ENCODE data around the gene SAMD4B.

SAMD4B gene

DNA sequence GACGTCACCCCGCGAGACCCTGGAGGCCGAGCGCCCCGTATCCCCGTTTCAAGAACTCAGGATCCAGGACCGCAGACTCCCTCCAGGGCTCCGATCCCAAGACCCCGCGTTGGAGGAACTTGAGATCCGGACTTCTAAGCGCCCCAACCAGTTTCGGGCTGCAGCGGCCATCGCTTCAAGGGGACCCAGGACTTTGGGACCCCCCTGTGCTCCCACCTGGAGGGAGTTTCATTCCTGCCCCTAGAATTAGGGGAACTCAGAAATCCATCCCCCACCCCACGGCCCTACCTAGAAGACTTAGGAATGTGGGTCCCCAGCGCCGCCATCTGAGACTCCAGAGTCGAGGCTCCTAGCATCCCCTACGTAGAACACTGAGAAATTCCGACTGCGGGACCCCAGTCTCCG, 70.6 kb downstream of the SAMD4B start:
- in situ Hi-C loops (cut with HindIII; ENCODE audit: low pct_ligation_motif_present, low pct_unique_long_range_greater_than_20kb, low sequenced_read_pairs) = no loop called here
- no peak for DNase-seq

- no peak for DNase-seq
- in situ Hi-C loops (cut with HindIII; ENCODE audit: low pct_ligation_motif_present, low pct_unique_long_range_greater_than_20kb, low sequenced_read_pairs) = no loop called here
Measured at GRCh38 chr19:39413272-39413910, 71.2 kb downstream of the SAMD4B start.

DNA sequence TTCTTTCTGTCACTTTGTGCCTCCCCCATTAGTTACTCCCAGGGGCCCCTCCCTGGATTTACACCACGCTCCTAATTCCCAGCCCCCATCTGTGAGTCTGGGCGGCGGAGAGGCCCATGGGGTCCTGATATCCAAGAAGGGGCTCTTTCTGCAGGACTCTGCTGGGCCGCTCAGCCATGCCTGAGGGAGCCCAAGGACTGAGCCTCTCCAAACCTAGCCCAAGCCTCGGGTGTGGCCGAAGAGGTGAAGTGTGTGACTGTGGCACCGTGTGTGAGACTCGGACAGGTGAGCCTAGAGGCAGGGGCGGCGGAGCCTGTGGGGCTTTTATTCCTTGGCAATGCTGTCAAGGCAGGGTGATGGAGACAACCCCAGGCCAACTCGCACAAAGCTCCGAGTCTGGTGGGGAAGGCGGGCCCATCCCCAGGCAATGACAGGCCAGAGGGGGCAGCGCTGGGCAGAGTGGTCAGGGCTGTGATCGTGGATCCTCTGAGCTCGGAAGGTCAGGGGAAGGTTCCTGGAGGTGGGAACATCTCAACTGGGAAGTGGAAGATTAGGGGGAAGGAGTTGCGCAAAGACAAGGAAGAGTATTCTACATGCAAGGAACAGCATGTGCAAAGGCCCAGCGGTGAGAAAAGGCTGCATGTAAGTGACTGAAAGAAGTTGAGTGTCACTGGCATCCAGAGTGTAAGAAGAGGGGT, 71.8 kb downstream of the SAMD4B start:
- in situ Hi-C loops (cut with HindIII; ENCODE audit: low pct_ligation_motif_present, low pct_unique_long_range_greater_than_20kb, low sequenced_read_pairs) = no loop called here
- DNase-seq = no peak

GRCh38 chr19:39415111-39416046, 73.2 kb downstream of the SAMD4B start:
- in situ Hi-C loops (cut with HindIII; ENCODE audit: low pct_ligation_motif_present, low pct_unique_long_range_greater_than_20kb, low sequenced_read_pairs) = no loop called here
- DNase-seq = no peak

- in situ Hi-C loops (cut with HindIII; ENCODE audit: low pct_ligation_motif_present, low pct_unique_long_range_greater_than_20kb, low sequenced_read_pairs) = no loop called here
- DNase-seq = no peak
Measured at GRCh38 chr19:39416152-39417120, 74.2 kb downstream of the SAMD4B start.

DNA sequence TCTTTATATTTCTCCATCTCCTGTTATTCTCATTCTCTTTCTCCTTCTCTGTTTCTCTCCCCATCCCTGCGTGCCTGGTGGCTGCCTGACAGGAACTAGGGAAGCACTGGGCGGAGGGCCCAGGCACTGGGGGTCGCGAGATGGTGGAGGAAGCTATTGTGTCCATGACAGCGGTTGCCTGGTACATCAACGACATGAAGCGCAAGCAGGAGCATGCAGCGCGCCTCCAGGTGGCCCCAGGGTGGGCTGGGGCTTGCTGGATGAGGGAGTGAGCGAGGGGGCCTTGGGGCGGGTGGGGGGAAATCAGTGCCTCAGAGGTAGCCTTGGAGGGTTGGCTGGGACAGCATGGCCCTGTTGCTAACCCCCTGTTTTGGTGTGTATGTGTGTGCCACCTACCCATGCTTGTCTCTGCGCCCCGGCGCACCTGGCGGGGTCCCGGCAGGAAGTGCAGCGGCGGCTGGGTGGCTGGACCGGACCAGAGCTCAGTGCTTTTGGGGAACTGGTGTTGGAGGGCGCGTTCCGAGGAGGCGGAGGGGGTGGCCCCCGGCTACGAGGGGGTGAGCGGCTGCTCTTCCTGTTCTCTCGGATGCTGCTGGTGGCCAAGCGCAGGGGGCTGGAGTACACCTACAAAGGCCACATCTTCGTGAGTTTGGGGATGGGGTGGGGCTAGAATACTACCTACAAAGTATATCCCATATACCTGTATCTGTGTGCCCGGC, 75.4 kb downstream of the SAMD4B start:
- DNase-seq = no peak
- in situ Hi-C loops (cut with HindIII; ENCODE audit: low pct_ligation_motif_present, low pct_unique_long_range_greater_than_20kb, low sequenced_read_pairs) = no loop called here

- in situ Hi-C loops (cut with HindIII; ENCODE audit: low pct_ligation_motif_present, low pct_unique_long_range_greater_than_20kb, low sequenced_read_pairs) = no loop called here
- DNase-seq = no peak
Measured at GRCh38 chr19:39419003-39419402, 76.8 kb downstream of the SAMD4B start.

DNA sequence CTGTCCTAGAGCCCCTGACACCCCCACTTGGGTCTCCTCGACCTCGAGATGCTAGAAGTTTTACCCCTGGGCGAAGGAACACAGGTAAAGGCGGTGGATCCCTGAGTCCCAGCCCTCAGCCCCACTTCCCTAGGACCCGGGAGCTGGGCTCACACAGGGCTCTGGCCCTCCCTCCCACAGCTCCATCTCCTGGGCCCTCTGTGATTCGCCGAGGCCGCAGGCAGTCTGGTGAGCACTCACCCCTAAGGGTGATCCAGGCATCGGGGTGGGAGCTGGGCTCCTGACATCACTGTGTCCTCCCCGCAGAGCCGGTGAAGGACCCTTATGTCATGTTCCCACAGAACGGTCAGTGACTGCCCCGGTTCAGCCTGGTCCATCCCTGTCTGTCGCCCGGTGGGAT, 78.5 kb downstream of the SAMD4B start:
- no peak for DNase-seq
- in situ Hi-C loops (cut with HindIII; ENCODE audit: low pct_ligation_motif_present, low pct_unique_long_range_greater_than_20kb, low sequenced_read_pairs) = no loop called here

DNA sequence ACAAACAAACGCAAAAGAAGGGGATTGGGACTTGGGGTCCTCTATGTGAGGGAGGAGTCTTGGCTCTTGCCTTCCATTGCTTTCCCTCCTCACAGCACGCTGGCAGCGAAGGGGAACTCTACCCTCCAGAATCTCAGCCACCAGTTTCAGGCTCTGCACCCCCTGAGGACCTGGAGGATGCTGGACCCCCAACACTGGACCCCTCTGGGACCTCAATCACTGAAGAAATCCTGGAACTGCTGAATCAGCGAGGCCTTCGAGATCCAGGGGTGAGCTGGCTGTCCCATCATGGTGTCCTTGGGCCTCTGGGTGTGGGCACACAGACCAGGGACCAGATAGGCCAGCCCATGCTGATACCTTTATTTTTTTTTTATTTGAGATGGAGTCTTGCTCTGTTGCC, 79.8 kb downstream of the SAMD4B start:
- in situ Hi-C loops (cut with HindIII; ENCODE audit: low pct_ligation_motif_present, low pct_unique_long_range_greater_than_20kb, low sequenced_read_pairs) = no loop called here
- no peak for DNase-seq

DNA sequence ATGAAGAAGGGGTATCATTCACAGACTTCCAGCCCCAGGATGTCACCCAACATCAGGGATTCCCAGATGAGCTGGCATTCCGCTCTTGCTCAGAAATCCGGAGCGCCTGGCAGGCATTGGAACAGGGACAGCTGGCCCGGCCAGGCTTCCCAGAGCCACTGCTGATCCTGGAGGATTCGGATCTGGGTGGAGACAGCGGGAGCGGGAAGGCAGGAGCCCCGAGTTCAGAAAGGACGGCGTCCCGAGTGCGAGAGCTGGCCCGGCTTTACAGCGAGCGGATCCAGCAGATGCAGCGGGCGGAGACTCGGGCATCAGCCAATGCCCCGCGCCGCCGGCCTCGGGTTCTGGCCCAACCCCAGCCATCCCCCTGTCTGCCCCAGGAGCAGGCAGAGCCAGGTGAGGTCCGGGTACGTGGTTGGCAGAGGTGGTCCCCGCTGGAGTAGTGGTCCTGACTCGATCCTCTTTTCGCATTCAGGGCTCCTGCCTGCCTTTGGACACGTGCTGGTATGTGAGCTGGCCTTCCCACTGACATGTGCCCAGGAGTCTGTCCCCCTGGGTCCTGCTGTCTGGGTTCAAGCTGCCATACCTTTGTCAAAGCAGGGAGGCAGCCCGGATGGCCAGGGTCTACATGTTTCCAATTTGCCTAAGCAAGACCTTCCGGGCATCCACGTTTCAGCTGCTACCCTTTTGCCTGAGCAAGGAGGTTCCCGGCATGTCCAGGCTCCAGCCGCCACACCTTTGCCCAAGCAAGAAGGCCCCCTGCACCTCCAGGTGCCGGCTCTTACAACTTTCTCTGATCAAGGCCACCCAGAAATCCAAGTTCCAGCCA, 81.3 kb downstream of the SAMD4B start:
- in situ Hi-C loops (cut with HindIII; ENCODE audit: low pct_ligation_motif_present, low pct_unique_long_range_greater_than_20kb, low sequenced_read_pairs) = no loop called here
- no peak for DNase-seq

DNA sequence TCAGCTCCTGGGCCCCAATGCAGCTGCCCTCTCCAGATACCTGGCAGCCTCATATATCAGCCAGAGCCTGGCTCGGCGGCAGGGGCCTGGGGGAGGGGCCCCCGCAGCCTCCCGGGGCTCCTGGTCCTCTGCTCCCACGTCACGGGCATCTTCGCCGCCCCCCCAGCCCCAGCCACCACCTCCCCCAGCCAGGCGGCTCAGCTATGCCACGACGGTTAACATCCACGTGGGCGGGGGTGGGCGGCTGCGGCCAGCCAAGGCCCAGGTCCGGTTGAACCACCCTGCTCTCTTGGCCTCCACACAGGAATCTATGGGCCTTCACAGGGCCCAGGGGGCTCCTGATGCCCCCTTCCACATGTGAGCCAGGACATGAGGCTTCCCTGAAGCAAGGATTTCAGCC, 82.7 kb downstream of the SAMD4B start:
- no peak for DNase-seq
- in situ Hi-C loops (cut with HindIII; ENCODE audit: low pct_ligation_motif_present, low pct_unique_long_range_greater_than_20kb, low sequenced_read_pairs) = no loop called here

DNA sequence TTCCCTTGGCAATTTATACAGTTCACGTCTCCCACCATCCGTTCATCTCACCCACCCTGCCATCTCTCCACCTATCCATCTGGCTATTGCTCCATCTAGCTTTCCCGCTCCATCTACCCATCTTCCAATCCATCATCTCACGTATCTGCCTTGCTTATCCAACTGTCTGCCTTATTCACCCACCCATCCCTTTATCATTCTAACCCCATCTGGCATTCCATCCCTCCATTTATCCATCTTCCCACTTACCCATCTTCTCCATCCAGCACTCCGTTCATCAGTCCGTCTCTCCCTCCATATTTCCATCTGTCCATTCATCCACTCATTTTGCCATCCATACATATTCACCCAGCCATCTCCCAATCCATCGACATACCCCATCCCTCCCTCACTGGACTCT, 83.5 kb downstream of the SAMD4B start:
- no peak for DNase-seq
- in situ Hi-C loops (cut with HindIII; ENCODE audit: low pct_ligation_motif_present, low pct_unique_long_range_greater_than_20kb, low sequenced_read_pairs) = no loop called here

DNA sequence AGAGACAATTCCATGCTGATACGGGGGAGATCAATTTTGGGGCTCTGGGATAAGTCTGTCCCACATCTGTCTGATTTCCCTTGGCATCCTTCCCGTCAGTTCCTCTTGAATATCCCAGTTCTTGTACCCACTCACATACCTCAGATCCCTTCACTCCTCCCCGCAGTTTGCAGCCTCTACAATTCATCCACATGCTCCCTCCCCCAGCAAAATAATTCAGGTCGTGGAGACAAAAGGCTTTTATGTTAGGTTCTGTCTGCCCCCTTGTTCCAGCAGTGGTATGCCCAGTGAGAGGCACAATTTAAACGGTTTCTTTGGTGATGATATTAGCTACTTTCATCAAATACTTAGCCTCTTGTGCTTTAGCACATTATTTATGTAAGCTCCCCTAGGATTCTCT, 83.9 kb downstream of the SAMD4B start:
- in situ Hi-C loops (cut with HindIII; ENCODE audit: low pct_ligation_motif_present, low pct_unique_long_range_greater_than_20kb, low sequenced_read_pairs) = no loop called here
- DNase-seq = no peak

DNA sequence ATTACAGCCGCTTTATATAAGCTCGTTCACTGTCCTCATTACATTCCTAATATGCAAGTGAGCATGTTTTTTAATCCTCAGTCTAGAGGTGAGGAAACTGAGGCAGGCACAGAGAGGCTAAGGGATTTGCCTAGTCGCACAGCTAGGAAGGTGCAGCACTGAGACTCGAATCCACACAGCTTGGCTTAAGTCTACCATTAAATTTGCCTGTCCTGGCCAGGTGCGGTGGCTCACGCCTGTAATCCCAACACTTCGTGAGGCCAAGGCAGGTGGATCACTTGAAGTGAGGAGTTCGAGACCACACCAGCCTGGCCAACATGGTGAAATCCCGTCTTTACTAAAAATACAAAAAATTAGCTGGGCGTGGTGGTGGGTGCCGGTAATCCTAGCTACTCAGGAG, 85.5 kb downstream of the SAMD4B start:
- in situ Hi-C loops (cut with HindIII; ENCODE audit: low pct_ligation_motif_present, low pct_unique_long_range_greater_than_20kb, low sequenced_read_pairs) = no loop called here
- no peak for DNase-seq

DNA sequence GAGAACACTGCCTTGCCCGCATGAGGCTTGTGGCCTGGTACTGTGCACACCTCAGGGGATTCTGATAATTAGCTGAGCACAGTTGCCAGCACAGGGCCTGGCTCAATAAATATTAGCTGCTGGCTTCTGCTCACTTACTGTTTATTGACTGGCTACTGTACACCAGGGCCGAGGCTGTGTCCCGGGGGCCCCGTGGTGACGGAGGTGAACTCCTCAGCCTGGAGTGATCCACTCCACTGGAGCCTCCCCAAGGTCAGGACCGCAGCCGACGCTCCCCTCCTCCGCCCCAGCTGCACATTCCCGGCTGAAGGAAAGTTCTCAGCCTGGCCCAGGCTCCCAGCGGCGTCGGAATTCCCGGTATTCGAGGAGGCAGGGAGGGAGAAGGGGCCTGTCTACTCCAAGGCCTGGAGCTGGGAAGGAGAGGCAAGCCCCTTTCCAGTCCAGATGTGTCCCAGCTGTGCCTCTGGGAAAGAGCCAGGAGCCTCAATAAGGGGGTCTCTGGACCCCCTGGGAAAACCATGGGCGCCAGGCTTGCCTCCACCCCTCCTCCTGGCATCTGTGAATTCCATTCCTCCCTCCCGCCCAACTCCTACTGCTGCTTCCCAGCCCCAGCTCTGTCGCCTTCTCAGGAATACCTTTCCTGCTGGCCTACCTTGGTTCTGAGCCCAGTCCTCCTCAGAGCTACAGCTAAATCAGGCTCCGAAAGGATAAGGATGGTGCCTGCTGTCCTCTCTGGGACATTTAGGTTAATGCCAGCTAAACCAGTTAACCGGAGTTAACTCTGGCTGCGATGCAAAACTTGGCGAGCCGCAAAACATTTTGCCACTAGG, 86.3 kb downstream of the SAMD4B start:
- DNase-seq = peak; percentile 80

More for the DNA sequence above, 86.3 kb downstream of the SAMD4B start:
- in situ Hi-C loops (cut with HindIII; ENCODE audit: low pct_ligation_motif_present, low pct_unique_long_range_greater_than_20kb, low sequenced_read_pairs) = no loop called here

All from ACHN (cell line).